K562 (cell line): ENCODE data around the gene ZNF17. TPM values are rescaled to one million over a fixed set of nuclear protein-coding genes. Genes with fewer than 3 reads are reported as not detected.

Experiments used
- ELF1 ChIP-seq: fragments of 200-800 bp; sonication (Bioruptor generic); IDR thresholded peaks from 2 replicates; pipeline ENCODE4 v1.6.1; 2016; ENCODE audit warnings: missing genetic modification characterization, missing compliant biosample characterization
- HDAC2 ChIP-seq: fragments of 450-650 bp; IDR thresholded peaks from 2 replicates; pipeline ENCODE4 v1.6.1; 2016; ENCODE audit warnings: mild to moderate bottlenecking
- HINFP ChIP-seq: fragments of 450-650 bp; conservative IDR thresholded peaks from 2 replicates; pipeline ENCODE4 v1.6.1; 2016; ENCODE audit warnings: missing genetic modification characterization, low read depth, mild to moderate bottlenecking, control low read depth, missing compliant biosample characterization
- HMG20A ChIP-seq: fragments of 450-650 bp; formaldehyde crosslinking; conservative IDR thresholded peaks from 2 replicates; pipeline ENCODE4 v1.4.0; 2020; ENCODE audit warnings: mild to moderate bottlenecking, mixed read lengths
- MAFF ChIP-seq: IDR thresholded peaks from 2 replicates; pipeline ENCODE4 v1.6.1; 2012; ENCODE audit warnings: low read length, improper control_type of control experiment
- MAFG ChIP-seq: fragments of 450-650 bp; conservative IDR thresholded peaks from 2 replicates; pipeline ENCODE4 v1.6.1; 2016; ENCODE audit warnings: missing genetic modification characterization, missing compliant biosample characterization
- MGA ChIP-seq: fragments of 450-650 bp; IDR thresholded peaks from 2 replicates; pipeline ENCODE4 v1.6.1; 2016; ENCODE audit warnings: mild to moderate bottlenecking, moderate library complexity
- MYC ChIP-seq, 2 experiments: fragments of 250-450 bp in 1 of 2; sonication (Bioruptor Pico) in 1 of 2; IDR thresholded peaks; 2 replicates each; pipeline versions ENCODE4 v1.5.1 to v1.6.1; 2012 to 2021; ENCODE audit warnings: low read depth in 2 of 2, borderline replicate concordance in 1 of 2, improper control_type of control experiment in 1 of 2, low read length in 1 of 2, mild to moderate bottlenecking in 1 of 2, moderate library complexity in 1 of 2
- NFATC3 ChIP-seq: fragments of 450-650 bp; IDR thresholded peaks from 2 replicates; pipeline ENCODE4 v1.6.1; 2017; ENCODE audit warnings: mild to moderate bottlenecking
- NRF1 ChIP-seq, 2 experiments: fragments of 450-650 bp; IDR thresholded peaks in 1 of 2; conservative IDR thresholded peaks in 1 of 2; 2 replicates each; pipeline ENCODE4 v1.6.1; 2014; ENCODE audit warnings: mild to moderate bottlenecking in 2 of 2
- RAD51 ChIP-seq: fragments of 450-650 bp; IDR thresholded peaks from 2 replicates; pipeline ENCODE4 v1.7.1; 2016; ENCODE audit warnings: low read depth, mild to moderate bottlenecking, borderline replicate concordance
- ZNF24 ChIP-seq: fragments of 450-650 bp; IDR thresholded peaks from 2 replicates; pipeline ENCODE4 v1.6.1; 2016
- ZNF76 ChIP-seq: fragments of 250-450 bp; sonication (Bioruptor Pico); IDR thresholded peaks from 2 replicates; pipeline ENCODE4 v1.4.0; 2020; ENCODE audit warnings: mild to moderate bottlenecking, moderate library complexity, borderline replicate concordance
- polyA plus RNA-seq, 8 experiments: library from polyadenylated mRNA; depleted of rRNA in 4 of 8; stranded (reverse) in 5 of 8; unstranded in 3 of 8; fragments of >200 nt; fragmentation: Nextera tagmentation in 2 of 8; fragmentation: Illumina TruSeq in 1 of 8; extraction: Ambion mirVana in 2 of 8; extraction: Trizol in 1 of 8; gene quantifications; 2 replicates each; pipeline versions ENCODE4 v1.2.1 to v1.2.3, GENCODE V29; 2011 to 2014; ENCODE audit warnings: inconsistent platforms in 1 of 8, missing spikeins in 1 of 8
- total RNA-seq, 7 experiments: library from RNA; depleted of rRNA in 6 of 7; stranded (reverse); fragments of >200 nt in 6 of 7; fragmentation: Illumina TruSeq in 2 of 7; extraction: Trizol in 2 of 7; gene quantifications; 2 replicates each; pipeline versions ENCODE4 v1.2.1 to v1.2.3, GENCODE V29; 2011 to 2021; ENCODE audit warnings: low replicate concordance in 1 of 7

The ZNF17 gene
- total and polyA plus RNA-seq, 9 of the 15 experiments (the other 6 are each of a cell fraction or from before 2014, with no cell fraction given): 5.3 to 8.6 (median 6.5) TPM

- TF ChIP-seq HMG20A (CRISPR knock-in tag) (no peak), RAD51 (no peak), MYC (IDR thresholded peaks at IDR 0.05; ENCODE audit: low read depth, low read length) (peak; percentile 15; the same call in 1 of the 2 replicates), MYC (CRISPR knock-in tag; IDR thresholded peaks at IDR 0.05; ENCODE audit: borderline replicate concordance, low read depth) (peak; percentile 80; the same call in 1 of the 2 replicates), NRF1 (conservative IDR thresholded peaks at IDR 0.05 in 1 of 2, IDR thresholded peaks at IDR 0.05 in 1 of 2) (peak; percentile 58 to 72), ELF1 (tag) (0 out of 2 replicates have a peak, but pooled peaks have one; percentile 27), MGA (no peak), ZNF76 (CRISPR knock-in tag) (no peak), MAFF (no peak), HDAC2 (no peak), ZNF24 (no peak), HINFP (tag) (no peak), NFATC3 (no peak), MAFG (tag) (no peak)
Measured at GRCh38 chr19:57410877-57411671, at the start of gene ZNF17 (continued).
